ENCODE data around the gene TBC1D4. TPM values are rescaled to one million over a fixed set of nuclear protein-coding genes. Genes with fewer than 3 reads are reported as not detected.

The TBC1D4 gene
- polyA plus RNA-seq, 1 experiment = 16.4 TPM

DNA sequence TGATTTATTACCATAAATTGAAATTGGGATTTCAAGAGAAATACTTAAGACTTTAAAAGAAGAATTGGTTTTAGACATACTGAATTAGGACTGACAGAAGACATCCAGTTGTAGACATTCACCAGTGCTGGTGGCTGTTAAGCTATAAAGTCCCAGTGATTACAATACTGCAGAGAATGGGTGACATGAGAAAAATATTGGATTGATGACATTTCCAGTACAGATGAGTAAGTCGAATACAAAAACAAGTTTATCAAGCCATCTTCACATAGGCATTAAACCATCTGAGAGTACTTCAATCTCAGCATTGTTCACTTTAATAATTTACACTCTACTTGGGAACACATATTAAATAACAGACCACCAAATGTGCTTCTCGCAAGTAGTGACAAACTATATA is 66.8 kb downstream of the TBC1D4 start:
- Histone ChIP-seq H3K27me3 (ENCODE audit: control insufficient read depth, insufficient read depth, low read length) (no peaks in the 10 kb centered on the region), H3K36me3 (ENCODE audit: control insufficient read depth, insufficient read depth, low read length) (no peaks in the 10 kb centered on the region), H3K4me3 (ENCODE audit: low read depth, low read length) (no peak overlapping the region)
- CTCF ChIA-PET = interaction anchor here (1.7 kb wide), 1 partner anchor 43 kb away, joined by 5 read pairs; no protein-coding TSS in a partner anchor
- DNase-seq (ENCODE audit: low read depth) = no peak
- TF ChIP-seq CTCF (IDR thresholded peaks at IDR 0.05; ENCODE audit: insufficient read depth, low read depth, low read length) = no peak
- POLR2A ChIA-PET = no interaction called here

DNA sequence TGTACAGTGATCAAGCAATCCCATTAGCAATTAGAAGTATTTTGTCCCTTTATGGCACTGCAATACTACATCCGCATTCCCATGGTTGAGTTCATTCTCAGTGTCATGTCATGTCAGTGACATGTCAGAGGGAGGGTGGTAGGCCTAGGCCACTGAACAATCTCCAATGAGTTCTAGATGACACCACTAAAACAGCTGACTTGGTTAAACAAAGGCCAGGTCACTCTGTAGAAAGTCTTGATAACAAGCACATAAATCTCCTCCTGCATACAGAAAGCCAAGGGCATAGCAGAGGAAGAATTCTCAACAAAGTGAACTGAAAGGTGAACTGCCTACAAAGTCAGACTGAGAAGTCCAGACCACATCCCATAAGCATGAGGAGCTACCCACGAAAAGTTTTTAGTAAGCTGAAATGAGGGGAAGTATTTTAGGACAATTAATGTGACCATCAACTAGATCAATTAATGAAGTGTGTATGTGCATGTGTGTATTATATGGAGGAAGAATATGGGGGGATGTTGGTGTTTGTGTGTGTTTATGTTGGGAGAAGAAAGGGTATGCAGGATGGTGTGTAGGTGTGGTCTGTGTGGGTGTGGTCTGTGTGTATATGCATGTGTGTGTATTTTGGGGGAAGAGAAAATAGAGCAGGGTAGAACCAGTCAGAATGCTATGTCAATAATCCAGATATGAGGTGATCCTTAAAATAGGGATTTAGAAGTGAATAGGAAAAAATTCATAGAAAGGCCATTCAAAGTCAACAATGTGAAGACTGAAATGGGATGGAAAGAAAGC is 67.7 kb downstream of the TBC1D4 start:
- ChIA-PET POLR2A (no interaction called here), CTCF (no interaction called here)
- no peaks in the 10 kb centered on the region for H3K27me3 ChIP-seq (ENCODE audit: control insufficient read depth, insufficient read depth, low read length)
- H3K4me3 ChIP-seq (ENCODE audit: low read depth, low read length) = no peak overlapping the region
- H3K36me3 ChIP-seq (ENCODE audit: control insufficient read depth, insufficient read depth, low read length) = no peaks in the 10 kb centered on the region
- no peak for TF ChIP-seq CTCF (IDR thresholded peaks at IDR 0.05; ENCODE audit: insufficient read depth, low read depth, low read length)
- no peak for DNase-seq (ENCODE audit: low read depth)

DNA sequence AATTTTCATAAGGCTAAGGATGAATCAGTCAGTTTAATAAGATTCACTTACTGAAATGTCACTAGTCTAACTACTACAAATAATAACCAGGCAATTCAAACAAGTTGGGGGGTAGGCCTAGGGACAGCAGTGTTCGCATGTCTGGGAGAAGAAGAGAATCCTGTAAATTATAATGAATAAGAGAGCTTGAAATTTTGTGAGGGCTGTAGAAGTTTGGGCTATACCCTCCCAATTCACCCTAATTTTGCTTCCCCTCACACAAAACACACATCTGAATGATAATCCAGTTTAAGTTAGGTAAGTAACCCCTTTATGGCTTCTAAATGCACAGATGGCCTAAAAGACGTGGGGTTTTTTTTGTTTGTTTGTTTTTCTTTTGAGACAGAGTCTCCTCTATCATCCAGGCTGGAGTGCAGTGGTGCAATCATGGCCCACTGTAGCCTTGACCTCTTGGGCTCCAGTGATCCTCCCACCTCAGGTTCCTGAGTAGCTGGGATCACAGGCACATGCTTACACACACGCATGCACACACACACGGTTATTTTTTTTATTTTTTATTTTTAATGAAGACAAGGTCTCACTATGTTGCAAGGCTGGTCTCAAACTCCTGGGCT is 69.9 kb downstream of the TBC1D4 start:
- Histone ChIP-seq H3K36me3 (ENCODE audit: control insufficient read depth, insufficient read depth, low read length) (no peaks in the 10 kb centered on the region), H3K4me3 (ENCODE audit: low read depth, low read length) (no peak overlapping the region), H3K27me3 (ENCODE audit: control insufficient read depth, insufficient read depth, low read length) (no peaks in the 10 kb centered on the region)
- ChIA-PET CTCF (interaction anchor here (0.6 to 1.1 kb wide), 2 partner anchors 25 to 51 kb away, joined by 3 to 4 read pairs; no protein-coding TSS in a partner anchor), POLR2A (no interaction called here)
- TF ChIP-seq CTCF (IDR thresholded peaks at IDR 0.05; ENCODE audit: insufficient read depth, low read depth, low read length) = no peak
- DNase-seq (ENCODE audit: low read depth) = no peak

- Histone ChIP-seq H3K4me3 (ENCODE audit: low read depth, low read length) (no peak overlapping the region), H3K27me3 (ENCODE audit: control insufficient read depth, insufficient read depth, low read length) (no peaks in the 10 kb centered on the region), H3K36me3 (ENCODE audit: control insufficient read depth, insufficient read depth, low read length) (no peaks in the 10 kb centered on the region)
- no peak for TF ChIP-seq CTCF (IDR thresholded peaks at IDR 0.05; ENCODE audit: insufficient read depth, low read depth, low read length)
- no peak for DNase-seq (ENCODE audit: low read depth)
- ChIA-PET CTCF (no interaction called here), POLR2A (no interaction called here)
These were observed 71.8 kb downstream of the TBC1D4 start for GRCh38 chr13:75410207-75410606.

- TF ChIP-seq CTCF (IDR thresholded peaks at IDR 0.05; ENCODE audit: insufficient read depth, low read depth, low read length) = no peak
These were observed 74.0 kb downstream of the TBC1D4 start for GRCh38 chr13:75407998-75408397.

More at GRCh38 chr13:75407998-75408397, 74.0 kb downstream of the TBC1D4 start:
- POLR2A ChIA-PET = interaction anchor here (0.6 kb wide), 1 partner anchor 50 kb away, joined by 4 read pairs; no protein-coding TSS in a partner anchor
- CTCF ChIA-PET = interaction anchor here (1.2 kb wide), 1 partner anchor 41 kb away, joined by 3 read pairs; no protein-coding TSS in a partner anchor
- Histone ChIP-seq H3K36me3 (ENCODE audit: control insufficient read depth, insufficient read depth, low read length) (no peaks in the 10 kb centered on the region), H3K4me3 (ENCODE audit: low read depth, low read length) (no peak overlapping the region), H3K27me3 (ENCODE audit: control insufficient read depth, insufficient read depth, low read length) (no peaks in the 10 kb centered on the region)
- DNase-seq (ENCODE audit: low read depth) = no peak

Measured in BJ (cell line).